Measurements from ENCODE around the gene HTT-AS. TPM values are rescaled to one million over a fixed set of nuclear protein-coding genes. Genes with fewer than 3 reads are reported as not detected.
"Not testable (repeated sequence)": the region's sequence is repeated elsewhere in the genome, so short reads cannot be mapped to it uniquely, and the experiment has no call there.

HTT-AS gene
- total RNA-seq, 1 experiment from 2014 or later: not detected

DNA sequence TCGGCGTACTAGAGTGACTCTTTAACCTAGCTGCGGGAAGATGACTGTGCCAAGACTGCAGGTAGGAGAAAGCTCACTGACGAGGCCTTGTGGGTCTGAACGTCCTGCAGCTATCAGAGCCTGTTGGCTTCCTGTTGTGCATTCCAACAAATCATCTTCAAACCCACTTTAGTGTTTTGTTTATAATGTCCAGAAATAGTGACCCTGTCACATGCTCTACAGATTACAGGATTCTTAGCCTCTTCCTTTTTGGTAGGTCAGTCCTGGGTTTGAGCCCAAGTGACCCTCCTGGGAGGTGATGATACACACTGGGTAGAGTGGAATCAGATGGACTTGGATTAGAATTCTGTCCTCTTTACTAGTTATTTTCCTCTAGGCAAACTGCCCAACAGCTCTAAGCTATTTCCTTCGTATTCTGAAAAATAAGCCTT, 33.4 kb upstream of the HTT-AS start:
- no peak for DNase-seq
- H3K36me3 ChIP-seq (replicated peaks; ENCODE audit: control insufficient read depth, insufficient read depth, low read length): peaks cover 16% of the 10 kb centered on the region
- H3K27me3 ChIP-seq (ENCODE audit: control insufficient read depth, insufficient read depth, low read length): no peaks in the 10 kb centered on the region
- no peak overlapping the region for H3K4me3 ChIP-seq (ENCODE audit: insufficient read depth, low read depth, low read length)

DNA sequence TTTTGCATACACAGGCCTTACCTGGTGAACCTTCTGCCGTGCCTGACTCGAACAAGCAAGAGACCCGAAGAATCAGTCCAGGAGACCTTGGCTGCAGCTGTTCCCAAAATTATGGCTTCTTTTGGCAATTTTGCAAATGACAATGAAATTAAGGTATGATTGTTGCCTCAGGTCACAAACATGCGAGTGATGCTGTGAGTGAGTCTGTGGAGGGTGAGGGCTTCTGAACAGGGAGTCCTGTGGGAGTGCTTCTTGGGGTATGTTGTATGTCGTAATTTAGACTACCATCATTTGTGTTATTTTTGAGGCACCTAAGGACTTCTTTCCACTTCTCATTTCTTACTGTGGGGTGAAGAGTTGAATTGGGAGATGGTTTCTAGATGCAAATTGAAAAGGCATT, 32.9 kb upstream of the HTT-AS start:
- H3K27me3 ChIP-seq (ENCODE audit: control insufficient read depth, insufficient read depth, low read length): no peaks in the 10 kb centered on the region
- no peak overlapping the region for H3K4me3 ChIP-seq (ENCODE audit: insufficient read depth, low read depth, low read length)
- peaks cover 16% of the 10 kb centered on the region for H3K36me3 ChIP-seq (replicated peaks; ENCODE audit: control insufficient read depth, insufficient read depth, low read length)
- no peak for DNase-seq

DNA sequence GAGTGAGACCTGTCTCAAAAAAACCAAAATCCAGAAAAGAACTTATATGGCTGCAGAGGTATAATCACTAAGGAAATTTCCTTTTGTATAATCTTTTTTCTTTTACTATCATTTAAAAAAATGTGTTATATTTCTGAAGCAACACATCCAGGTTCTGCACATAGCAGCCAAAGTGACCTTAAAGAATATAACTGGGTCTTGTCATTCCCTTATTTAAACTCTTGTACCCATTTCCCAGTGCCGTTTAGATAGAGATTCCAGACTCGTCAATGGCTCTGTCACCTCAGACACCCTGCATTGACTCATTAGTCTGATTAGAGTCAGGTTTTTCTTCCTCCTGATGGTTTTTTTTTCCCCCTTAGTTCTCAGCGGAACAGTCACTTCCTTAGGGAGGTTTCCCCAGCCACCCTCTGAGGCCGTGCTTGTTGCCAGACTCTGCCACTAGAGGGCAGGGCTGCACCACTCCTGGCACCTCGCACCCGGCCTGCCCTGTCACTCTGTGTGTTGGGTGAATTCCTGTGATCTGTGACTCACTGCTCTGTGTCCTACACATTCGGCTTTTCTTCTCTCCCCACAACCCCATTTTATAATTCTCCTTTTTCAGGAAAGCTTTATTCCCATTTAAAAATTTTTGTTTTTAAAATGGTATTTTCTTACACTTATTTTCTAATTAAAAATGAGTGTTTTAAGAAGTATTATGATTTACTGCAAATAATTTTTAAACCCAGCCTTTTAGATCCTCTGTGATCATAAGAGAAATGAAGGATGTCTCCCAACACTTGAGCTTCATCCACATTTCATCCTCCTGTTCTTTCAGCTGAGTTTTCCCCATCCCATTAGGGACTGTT, 32.2 kb upstream of the HTT-AS start:
- no peak overlapping the region for H3K4me3 ChIP-seq (ENCODE audit: insufficient read depth, low read depth, low read length)
- peak; percentile 91 for DNase-seq
- H3K27me3 ChIP-seq (ENCODE audit: control insufficient read depth, insufficient read depth, low read length): no peaks in the 10 kb centered on the region
- peaks cover 16% of the 10 kb centered on the region for H3K36me3 ChIP-seq (replicated peaks; ENCODE audit: control insufficient read depth, insufficient read depth, low read length)

DNA sequence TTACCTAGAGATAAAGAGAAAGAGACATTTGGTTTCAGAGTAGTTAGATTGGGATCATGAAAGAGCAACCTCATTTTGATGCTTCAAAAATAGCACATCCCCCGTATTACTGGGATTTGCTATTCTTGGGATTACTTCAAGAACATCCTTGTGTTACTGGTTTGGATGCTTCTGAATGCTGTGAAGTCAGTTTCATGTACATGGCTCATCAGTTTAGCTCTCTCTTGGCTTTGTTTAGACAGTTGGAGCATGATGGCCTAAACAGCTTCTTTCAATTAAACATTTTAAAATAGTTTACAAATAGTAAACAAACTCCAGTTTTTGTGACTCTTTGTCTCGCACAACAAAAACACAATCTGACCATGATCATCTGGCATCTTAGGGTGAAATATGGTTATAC, 24.0 kb upstream of the HTT-AS start:
- Histone ChIP-seq H3K27me3 (ENCODE audit: control insufficient read depth, insufficient read depth, low read length) (no peaks in the 10 kb centered on the region), H3K36me3 (replicated peaks; ENCODE audit: control insufficient read depth, insufficient read depth, low read length) (peaks cover 9% of the 10 kb centered on the region), H3K4me3 (ENCODE audit: insufficient read depth, low read depth, low read length) (no peak overlapping the region)
- DNase-seq: no peak

DNA sequence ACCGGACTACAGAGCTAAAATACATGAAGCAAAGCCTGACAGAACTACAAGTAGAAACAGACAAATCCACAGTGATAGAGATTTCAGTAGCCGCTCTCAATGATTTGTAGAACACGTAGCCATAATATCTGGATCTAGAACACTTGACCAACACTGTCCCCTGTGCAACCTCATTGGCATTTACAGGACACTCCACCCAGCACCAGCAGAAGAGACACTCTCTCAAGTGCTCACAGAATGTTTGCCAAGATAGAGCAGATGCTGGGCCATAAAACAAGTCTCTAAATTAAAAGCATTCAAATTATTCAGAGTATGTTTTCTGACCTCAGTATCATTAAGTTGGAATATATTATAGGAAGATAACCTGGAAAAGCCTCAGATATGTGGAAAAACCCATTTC, 21.9 kb upstream of the HTT-AS start:
- no peak for DNase-seq
- no peaks in the 10 kb centered on the region for H3K27me3 ChIP-seq (ENCODE audit: control insufficient read depth, insufficient read depth, low read length)
- peaks cover 9% of the 10 kb centered on the region for H3K36me3 ChIP-seq (replicated peaks; ENCODE audit: control insufficient read depth, insufficient read depth, low read length)
- no peak overlapping the region for H3K4me3 ChIP-seq (ENCODE audit: insufficient read depth, low read depth, low read length)

DNA sequence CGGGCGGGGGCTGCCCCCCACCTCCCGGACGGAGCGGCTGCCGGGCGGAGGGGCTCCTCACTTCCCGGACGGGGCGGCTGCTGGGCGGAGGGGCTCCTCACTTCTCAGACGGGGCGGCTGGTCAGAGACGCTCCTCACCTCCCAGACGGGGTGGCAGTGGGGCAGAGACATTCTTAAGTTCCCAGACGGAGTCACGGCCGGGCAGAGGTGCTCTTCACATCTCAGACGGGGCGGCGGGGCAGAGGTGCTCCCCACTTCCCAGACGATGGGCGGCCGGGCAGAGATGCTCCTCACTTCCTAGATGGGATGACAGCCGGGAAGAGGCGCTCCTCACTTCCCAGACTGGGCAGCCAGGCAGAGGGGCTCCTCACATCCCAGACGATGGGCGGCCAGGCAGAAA, 20.4 kb upstream of the HTT-AS start:
- not testable (repeated sequence) for H3K36me3 ChIP-seq (replicated peaks; ENCODE audit: control insufficient read depth, insufficient read depth, low read length); H3K4me3 ChIP-seq (ENCODE audit: insufficient read depth, low read depth, low read length); DNase-seq; H3K27me3 ChIP-seq (ENCODE audit: control insufficient read depth, insufficient read depth, low read length)

DNA sequence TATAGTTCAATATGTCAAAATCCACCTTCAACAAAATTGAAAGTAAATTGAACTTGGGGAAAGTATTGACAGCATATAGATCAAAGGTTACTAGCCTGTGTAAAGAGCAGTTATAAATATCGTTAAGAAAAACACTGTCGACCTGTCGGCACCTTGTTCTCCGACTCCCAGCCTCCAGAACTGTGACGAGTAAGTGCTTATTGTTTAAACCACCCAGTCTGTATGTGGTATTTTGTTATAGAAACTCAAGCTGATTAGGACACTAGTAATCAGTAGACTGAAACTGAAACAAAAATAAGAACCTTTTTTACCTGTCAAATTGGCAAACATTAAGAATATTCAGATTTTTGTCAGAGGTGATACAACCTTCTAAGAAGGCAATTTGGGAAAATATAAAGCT, 17.1 kb upstream of the HTT-AS start:
- DNase-seq: no peak
- peaks cover 11% of the 10 kb centered on the region for H3K36me3 ChIP-seq (replicated peaks; ENCODE audit: control insufficient read depth, insufficient read depth, low read length)
- H3K27me3 ChIP-seq (ENCODE audit: control insufficient read depth, insufficient read depth, low read length): no peaks in the 10 kb centered on the region
- no peak overlapping the region for H3K4me3 ChIP-seq (ENCODE audit: insufficient read depth, low read depth, low read length)

DNA sequence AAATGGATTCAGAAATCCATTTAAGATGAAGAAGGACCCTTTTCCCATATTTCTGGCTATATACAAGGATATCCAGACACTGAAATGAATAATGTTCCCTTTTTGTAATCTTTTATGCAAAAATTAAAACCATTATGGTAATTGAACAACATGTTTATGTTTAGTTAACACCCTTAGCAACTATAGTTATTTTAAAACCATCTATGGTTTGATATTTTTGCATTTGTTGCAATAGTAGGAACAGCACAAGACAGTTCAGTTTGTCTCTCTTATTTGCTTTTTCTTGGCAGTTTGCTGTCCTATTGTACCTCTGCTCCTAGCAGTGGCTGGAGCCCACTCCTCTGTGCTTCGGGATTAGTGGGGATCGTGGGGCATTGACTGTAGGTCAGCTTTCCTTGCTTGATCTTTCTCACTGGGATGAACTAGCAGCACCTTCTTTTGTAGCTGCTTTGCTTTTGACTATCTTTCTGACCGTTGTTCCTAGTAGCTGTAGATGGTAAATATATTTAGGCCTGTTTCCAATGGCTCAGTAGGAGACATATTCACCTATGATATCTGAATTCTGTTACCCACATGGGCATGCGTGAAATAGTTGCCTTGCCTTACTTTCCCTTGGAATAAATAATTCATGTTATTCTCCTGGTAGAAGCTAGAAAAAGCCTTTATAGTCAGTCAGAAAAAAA, 12.9 kb upstream of the HTT-AS start:
- DNase-seq: no peak
- no peaks in the 10 kb centered on the region for H3K27me3 ChIP-seq (ENCODE audit: control insufficient read depth, insufficient read depth, low read length)
- H3K36me3 ChIP-seq (replicated peaks; ENCODE audit: control insufficient read depth, insufficient read depth, low read length): peaks cover 7% of the 10 kb centered on the region
- no peak overlapping the region for H3K4me3 ChIP-seq (ENCODE audit: insufficient read depth, low read depth, low read length)

DNA sequence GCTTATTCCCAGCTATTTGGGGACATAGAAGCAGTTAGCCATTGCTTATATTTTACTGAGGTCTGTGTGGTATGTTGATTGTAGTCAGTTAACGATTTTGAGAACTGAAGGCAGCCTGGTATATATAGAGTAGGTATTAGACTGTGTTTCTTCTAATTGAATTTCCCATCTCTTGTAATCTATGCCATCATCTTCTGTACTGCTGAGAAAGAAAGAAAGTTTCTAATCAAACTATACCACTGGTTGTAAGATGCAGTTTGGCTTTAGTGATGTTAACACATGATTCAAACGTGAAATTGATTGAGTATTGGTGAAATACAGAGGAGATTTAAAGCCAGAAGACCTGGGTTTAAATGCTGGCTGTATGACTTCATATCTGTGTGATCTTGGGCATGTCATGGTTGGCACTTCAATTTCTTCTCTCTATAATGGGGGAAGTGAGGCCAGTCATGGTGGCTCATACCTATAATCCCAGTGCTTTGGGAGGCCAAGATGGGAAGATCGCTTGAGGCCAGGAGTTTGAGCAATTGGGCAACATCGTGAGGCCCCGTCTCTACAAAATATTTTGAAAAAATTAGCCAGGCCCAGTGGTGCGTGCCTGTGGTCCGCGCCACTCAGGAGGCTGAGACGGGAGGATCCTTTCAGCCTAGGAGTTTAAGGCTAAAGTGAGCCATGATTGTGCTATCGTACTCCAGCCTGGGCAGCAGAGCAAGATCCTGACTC, 11.8 kb upstream of the HTT-AS start:
- Histone ChIP-seq H3K4me3 (ENCODE audit: insufficient read depth, low read depth, low read length) (no peak overlapping the region), H3K27me3 (ENCODE audit: control insufficient read depth, insufficient read depth, low read length) (no peaks in the 10 kb centered on the region), H3K36me3 (replicated peaks; ENCODE audit: control insufficient read depth, insufficient read depth, low read length) (peaks cover 7% of the 10 kb centered on the region)
- no peak for DNase-seq

DNA sequence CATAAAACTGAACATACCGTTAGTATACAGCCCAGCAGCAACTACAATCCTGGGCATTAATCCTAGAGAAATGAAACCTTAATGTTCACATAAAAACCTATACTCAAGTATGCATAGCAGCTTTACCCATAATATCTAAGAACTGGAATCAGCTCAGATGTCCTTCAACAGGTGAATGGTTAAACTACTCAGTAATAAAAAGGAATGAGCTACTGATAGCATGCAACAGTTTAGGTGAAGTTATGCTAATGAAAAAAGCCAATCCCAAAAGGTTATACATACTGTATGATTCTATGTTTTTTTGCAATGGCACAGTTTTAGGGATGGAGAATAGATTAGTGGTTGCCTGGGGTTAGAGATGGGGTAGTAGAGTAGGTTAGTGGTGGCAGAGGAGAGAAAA, 9.4 kb upstream of the HTT-AS start:
- Histone ChIP-seq H3K27me3 (ENCODE audit: control insufficient read depth, insufficient read depth, low read length) (no peaks in the 10 kb centered on the region), H3K36me3 (replicated peaks; ENCODE audit: control insufficient read depth, insufficient read depth, low read length) (peaks cover 5% of the 10 kb centered on the region), H3K4me3 (ENCODE audit: insufficient read depth, low read depth, low read length) (no peak overlapping the region)
- no peak for DNase-seq

DNA sequence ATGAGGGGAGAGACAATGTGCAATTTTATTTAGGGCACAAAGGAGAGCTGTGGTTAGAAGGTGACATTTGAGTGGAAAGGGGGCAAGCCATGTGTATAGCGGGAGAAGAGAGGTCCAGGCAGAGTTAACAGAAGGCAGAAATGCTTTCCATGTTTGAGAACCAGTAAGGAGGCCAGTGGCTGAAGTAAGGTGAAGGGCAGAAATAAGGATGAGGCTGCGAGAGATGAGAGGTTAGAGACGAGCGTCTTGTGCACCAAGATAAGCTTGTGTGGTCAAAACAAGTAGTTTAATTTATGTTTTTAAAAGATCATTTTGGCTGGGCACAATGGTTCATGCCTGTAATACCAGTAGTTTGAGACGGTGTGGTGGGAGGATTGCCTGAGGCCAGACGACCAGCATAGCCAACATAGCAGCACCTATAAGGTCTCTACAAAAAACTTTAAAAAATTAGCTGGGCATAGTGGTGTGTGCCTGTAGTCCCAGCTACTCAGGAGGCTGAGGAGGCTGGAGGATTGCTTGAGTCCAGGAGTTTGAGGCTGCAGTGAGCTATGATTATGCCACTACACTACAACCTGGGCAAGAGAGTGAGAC, 8.7 kb upstream of the HTT-AS start:
- H3K27me3 ChIP-seq (ENCODE audit: control insufficient read depth, insufficient read depth, low read length): no peaks in the 10 kb centered on the region
- H3K4me3 ChIP-seq (ENCODE audit: insufficient read depth, low read depth, low read length): no peak overlapping the region
- peaks cover 2% of the 10 kb centered on the region for H3K36me3 ChIP-seq (replicated peaks; ENCODE audit: control insufficient read depth, insufficient read depth, low read length)
- DNase-seq: no peak

DNA sequence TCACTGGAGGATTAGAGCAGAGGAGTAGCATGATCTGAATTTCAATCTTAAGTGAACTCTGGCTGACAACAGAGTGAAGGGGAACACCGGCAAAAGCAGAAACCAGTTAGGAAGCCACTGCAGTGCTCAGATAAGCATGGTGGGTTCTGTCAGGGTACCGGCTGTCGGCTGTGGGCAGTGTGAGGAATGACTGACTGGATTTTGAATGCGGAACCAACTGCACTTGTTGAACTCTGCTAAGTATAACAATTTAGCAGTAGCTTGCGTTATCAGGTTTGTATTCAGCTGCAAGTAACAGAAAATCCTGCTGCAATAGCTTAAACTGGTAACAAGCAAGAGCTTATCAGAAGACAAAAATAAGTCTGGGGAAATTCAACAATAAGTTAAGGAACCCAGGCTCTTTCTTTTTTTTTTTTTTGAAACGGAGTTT, 5.4 kb upstream of the HTT-AS start:
- Histone ChIP-seq H3K27me3 (ENCODE audit: control insufficient read depth, insufficient read depth, low read length) (no peaks in the 10 kb centered on the region), H3K4me3 (ENCODE audit: insufficient read depth, low read depth, low read length) (no peak overlapping the region), H3K36me3 (replicated peaks; ENCODE audit: control insufficient read depth, insufficient read depth, low read length) (no peaks in the 10 kb centered on the region)
- no peak for DNase-seq

DNA sequence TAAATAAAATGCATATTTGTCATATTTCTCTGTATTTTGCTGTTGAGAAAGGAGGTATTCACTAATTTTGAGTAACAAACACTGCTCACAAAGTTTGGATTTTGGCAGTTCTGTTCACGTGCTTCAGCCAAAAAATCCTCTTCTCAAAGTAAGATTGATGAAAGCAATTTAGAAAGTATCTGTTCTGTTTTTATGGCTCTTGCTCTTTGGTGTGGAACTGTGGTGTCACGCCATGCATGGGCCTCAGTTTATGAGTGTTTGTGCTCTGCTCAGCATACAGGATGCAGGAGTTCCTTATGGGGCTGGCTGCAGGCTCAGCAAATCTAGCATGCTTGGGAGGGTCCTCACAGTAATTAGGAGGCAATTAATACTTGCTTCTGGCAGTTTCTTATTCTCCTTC, 3.5 kb upstream of the HTT-AS start:
- DNase-seq: no peak
- 0 out of 2 replicates have a peak, but pooled peaks cover 2% of the 10 kb centered on the region for H3K27me3 ChIP-seq (ENCODE audit: control insufficient read depth, insufficient read depth, low read length)
- no peak overlapping the region for H3K4me3 ChIP-seq (ENCODE audit: insufficient read depth, low read depth, low read length)
- H3K36me3 ChIP-seq (replicated peaks; ENCODE audit: control insufficient read depth, insufficient read depth, low read length): no peaks in the 10 kb centered on the region

DNA sequence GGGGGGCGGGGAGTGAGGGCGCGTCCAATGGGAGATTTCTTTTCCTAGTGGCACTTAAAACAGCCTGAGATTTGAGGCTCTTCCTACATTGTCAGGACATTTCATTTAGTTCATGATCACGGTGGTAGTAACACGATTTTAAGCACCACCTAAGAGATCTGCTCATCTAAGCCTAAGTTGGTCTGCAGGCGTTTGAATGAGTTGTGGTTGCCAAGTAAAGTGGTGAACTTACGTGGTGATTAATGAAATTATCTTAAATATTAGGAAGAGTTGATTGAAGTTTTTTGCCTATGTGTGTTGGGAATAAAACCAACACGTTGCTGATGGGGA, 1.3 kb upstream of the HTT-AS start:
- Histone ChIP-seq H3K36me3 (replicated peaks; ENCODE audit: control insufficient read depth, insufficient read depth, low read length) (no peaks in the 10 kb centered on the region), H3K4me3 (ENCODE audit: insufficient read depth, low read depth, low read length) (peak overlapping the region; percentile 82), H3K27me3 (ENCODE audit: control insufficient read depth, insufficient read depth, low read length) (0 out of 2 replicates have a peak, but pooled peaks cover 2% of the 10 kb centered on the region)
- DNase-seq: no peak
